Measurements from ENCODE around the gene JCAD.
"Not testable (repeated sequence)": the region's sequence is repeated elsewhere in the genome, so short reads cannot be mapped to it uniquely, and the experiment has no call there.

Gene JCAD

DNA sequence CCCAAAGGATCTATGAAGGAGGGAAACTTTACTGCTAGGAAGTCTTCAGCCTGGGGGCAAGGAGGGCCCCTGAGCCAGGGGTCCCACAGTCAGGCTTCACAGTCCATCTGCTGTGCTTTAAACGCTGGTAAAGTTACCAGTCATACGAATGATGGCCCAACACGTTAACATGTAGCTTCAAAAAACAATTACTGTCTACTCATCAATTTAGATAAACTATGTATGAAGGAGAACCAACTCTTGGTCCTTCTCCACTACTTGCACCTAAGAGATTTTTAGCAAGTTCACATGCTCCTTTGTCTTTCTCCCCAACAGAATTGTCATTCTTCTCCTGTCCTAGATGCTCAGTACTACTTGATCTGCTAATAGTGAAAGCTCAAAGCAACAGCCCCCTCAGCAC is 16.6 kb downstream of the JCAD start:
- no peak for DNase-seq

- peak; percentile 46 to 61 for DNase-seq
Measured at GRCh38 chr10:30041196-30042105, 17.9 kb downstream of the JCAD start.

DNA sequence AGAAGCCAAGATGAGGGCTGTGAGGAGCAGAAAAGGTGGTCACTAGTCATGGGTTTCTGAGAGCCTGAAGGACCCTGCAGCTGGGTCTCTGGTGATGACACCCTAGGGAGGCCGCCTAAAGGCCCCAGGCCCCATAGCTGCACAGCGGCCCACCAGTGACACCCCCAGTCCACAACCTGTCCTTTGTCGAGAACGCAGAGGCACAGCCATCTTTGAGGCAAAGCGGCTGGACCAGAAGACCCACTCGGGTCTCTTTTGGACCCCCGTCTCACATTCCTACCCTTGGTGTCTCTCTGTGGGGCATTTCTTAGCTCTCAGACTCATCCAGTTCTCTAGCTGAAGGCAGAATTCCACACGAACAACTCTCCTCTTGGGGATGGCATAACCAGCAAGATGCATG is 18.8 kb downstream of the JCAD start:
- DNase-seq, result no peak

DNA sequence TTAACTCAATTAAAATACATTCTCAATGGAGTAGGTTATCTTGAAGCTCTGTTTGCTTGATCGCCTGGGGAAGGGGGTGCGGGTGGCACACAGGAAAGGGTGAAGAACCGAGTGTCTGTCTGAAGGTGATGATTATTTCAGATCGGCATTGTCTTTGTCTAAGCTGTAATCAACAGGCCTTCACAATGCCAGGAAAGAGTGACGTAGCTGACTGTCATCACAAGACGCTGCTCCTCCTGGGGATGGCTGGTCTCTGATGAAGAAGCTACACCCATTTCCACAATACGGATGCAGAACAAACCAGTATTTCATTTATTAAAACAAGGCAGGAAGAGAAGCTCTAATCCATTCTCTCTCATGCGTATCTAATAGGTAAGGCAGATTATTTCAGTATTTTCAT is 19.4 kb downstream of the JCAD start:
- no peak for DNase-seq

- no peak for DNase-seq
Measured at GRCh38 chr10:30039567-30039966, 19.8 kb downstream of the JCAD start.

DNA sequence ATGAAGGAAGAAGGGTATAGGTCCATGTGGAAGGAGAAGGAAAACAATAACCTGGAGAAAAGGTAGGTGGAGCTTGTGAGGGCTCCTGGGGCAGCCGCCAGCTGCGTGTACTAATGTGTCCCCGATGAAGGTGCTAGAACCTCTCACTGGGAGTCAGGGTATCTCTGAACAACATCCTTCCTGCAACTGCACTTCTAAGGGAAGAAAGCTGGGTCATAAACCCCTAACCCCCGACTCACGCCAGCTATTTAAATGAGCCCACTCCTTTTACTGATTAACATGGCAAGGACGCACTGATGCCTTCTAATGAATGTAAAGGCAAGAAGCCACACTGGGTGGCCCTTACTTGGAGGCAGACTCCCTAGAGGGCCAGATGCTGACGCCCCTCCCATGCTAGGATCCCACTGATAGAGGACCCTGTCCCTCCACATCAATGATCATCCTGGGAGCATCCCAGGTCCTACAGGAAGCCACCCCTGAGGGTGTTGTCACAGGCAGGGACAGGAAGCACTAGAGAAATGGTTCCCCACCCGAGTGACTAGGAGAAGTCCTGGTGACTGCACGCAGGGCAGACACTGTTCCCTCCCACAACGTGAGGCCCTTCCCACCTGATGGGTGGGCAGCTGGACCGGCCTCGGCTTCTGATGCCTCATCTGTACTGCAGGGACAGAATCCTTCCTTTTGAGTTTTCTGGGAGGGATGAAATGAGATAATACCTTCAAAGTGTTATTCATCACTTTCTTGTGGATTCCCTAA is 20.4 kb downstream of the JCAD start:
- no peak for DNase-seq

DNA sequence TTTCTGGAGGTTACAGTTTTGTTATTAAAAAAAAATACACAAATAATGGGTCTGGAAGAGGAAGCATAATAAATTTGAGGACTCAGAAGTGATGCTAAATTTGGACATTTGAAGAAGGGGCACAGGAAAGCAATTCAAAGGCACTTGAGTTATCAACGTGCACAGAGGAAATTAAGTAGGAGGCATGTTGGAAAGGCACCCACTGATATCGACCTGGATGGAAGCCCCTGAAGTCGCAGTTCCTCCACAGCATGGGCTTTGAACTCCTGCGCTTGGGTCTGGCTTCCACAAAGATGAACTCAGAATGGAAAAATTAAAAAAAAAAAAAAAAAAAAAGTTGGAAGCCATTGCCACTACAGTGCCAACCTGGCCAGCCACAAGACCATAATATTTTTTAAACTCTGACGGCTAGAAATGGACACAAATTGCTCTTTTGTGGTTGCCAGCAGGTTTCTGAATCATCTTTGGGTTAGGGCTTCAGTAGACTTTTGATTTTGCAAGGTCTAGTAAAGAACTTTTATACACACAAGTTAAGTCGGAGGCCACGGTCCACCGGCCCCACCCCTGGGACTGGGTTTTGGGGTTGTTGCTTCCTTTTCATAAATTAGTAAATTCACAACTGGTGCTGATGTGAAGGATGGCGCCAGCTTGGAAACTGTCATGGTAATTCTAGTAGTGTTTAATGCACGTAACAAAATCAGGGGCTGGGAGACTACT is 21.6 kb downstream of the JCAD start:
- DNase-seq, result no peak

- DNase-seq, result no peak
Measured at GRCh38 chr10:30036811-30037210, 22.6 kb downstream of the JCAD start.

DNA sequence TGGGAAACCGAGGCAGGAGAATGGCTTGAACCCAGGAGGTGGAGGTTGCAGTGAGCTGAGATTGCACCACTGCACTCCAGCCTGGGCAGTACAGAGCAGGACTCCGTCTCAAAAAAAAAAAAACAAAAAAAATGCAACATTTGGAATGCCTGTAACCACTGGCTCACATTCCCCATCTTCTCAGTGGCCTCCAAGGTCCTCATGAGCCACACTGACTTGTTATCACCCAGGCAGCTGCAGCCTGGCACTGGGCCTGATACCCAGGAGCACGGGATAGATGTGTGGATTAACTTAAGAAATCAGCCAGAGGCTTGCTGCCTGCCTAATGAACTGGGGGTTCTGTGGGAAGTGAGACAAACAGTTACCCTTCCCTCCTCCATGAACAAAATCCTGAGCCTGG is 23.0 kb downstream of the JCAD start:
- no peak for DNase-seq

- no peak for DNase-seq
Measured at GRCh38 chr10:30034433-30035137, 24.8 kb downstream of the JCAD start.

GRCh38 chr10:30032125-30032524 is 27.3 kb downstream of the JCAD start:
- no peak for DNase-seq

DNA sequence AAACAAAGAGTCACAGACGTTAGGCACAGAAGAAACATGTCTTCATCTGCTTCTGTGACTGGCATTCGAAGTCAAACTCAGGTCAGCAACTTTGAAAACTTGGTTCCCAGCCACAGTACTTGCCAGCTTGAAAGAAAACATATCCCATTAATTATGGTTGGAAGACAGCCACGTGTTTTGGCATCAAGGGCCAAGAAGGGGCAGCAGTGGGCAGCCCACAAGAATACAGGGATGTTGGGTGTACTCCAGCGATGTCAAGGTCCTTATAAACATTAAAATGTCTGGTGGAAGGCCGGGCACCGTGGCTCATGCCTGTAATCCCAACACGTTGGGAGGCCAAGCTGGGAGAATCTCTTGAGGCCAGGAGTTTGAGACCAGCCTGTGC is 29.5 kb downstream of the JCAD start:
- no peak for DNase-seq

DNA sequence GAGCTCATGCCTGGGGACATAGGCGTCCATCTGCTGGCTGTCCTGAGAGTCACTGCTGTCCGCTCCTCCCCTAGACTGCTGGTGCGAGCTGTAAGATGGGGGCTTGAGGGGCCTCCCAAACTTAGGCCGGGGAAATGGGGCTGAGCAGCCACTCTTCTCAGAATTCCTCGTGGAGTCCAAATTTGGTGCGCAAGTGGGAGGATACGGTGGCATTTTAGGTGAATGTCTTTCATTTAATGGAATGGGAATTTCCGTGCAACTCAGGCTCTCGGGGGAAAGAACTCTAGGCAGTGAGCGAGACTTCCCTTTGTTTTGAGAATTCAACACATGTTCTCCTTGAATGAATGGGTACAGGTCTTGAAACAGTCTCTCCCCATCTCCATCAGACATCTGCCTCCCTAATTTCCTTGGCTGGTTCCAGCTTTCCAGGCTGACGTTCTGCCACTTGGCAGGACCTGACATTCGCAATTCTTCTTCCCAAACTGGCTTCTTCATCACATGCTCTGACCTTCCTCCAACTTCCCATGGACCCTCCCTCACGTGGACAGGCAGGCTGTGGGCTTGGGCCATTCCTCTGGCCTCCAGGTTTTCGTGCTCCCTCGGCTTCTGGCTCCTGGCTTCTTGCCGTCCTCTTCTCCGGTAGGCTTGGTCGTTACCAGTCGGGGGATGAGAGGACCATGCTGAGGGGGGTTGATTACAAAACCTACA is 30.1 kb downstream of the JCAD start:
- no peak for DNase-seq

DNA sequence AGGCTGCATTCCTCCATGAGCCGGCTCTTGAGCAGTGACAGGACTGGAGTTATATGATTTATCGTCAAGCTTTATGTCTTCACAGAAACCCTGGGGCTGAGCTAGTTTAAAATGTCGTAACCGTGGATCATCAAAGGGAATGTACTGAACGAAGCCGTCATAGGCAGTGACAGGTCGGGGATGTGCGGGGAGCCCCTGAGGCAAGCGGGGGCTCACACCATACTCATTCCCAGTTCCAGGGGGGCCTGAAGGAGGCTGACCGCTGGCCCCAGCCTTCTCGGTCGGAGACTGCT is 30.7 kb downstream of the JCAD start:
- DNase-seq, result no peak

- DNase-seq, result no peak
Measured at GRCh38 chr10:30028006-30028737, 31.2 kb downstream of the JCAD start.

DNA sequence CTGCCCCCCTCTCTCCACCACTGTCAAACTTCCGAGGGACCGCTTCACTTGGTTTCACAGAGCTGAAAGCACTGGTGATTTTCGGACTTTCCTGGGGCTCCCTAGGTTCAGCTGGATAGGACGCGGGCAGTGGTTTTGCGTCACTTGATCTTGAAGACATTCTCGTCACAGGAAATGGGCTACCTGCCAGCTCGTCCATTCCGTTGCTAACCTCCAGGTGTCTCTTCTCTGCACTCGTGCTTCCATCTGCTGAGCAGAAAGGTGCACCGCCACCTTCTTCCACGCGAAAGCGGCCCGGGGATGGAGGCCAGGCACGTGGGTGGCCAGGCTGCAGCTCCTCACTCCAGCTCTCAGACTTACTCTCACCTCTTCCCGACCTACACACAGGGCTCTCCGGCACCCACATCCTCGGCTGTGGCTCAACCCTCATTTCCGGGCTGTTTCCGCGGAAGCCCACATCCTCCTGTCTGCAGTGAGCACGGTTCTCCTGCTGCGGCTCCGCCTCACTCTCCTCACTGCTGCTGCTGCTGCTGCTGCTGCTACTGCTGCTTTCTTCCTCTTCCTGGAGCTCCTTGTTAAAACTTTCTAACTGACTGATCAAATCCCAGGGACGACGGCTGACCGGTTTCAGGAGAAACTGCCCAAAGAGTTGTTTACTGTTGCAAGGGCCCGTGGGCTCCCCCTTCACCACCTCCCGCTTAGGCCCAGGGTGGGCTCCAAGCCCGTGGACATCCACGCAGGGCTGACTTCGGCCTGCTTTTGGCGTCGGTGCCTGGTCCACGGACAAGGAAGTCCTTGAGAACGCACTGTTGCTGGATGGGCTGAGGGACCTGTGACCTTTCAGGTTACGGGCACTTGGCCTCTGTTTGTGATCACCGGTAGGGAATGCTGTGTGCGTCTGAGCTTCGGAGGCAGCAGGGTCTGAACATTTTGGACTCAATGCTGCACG is 32.1 kb downstream of the JCAD start:
- DNase-seq, result peak; percentile 95 to 96

GRCh38 chr10:30026578-30026977 is 32.8 kb downstream of the JCAD start:
- peak in 1 of 2 experiments; percentile 3 for DNase-seq

GRCh38 chr10:30026080-30026479 is 33.3 kb downstream of the JCAD start:
- no peak for DNase-seq

GRCh38 chr10:30025428-30025827 is 34.0 kb downstream of the JCAD start:
- DNase-seq, result not testable (repeated sequence)

- no peak for DNase-seq
Measured at GRCh38 chr10:30022590-30022989, 36.8 kb downstream of the JCAD start.

- no peak for DNase-seq
Measured at GRCh38 chr10:30019468-30019867, 39.9 kb downstream of the JCAD start.
